Keratinocyte (primary cell): ENCODE data around the gene PAN3. TPM values are rescaled to one million over a fixed set of nuclear protein-coding genes. Genes with fewer than 3 reads are reported as not detected.

ENCODE experiments used
- DNase-seq: peaks from one replicate; pipeline ENCODE4 v3.0.0-alpha.2; 2011; ENCODE audit warnings: low read depth, missing footprints, low spot score
- FAIRE-seq: peaks from 2 replicates; lab custom pipeline; 2011; peaks lifted over from hg19 to GRCh38; lab: Jason Lieb, UNC
- H2AFZ ChIP-seq: 2 replicates; pipeline ENCODE4 v1.6.0; 2012; ENCODE audit warnings: low read length, control low read depth, inconsistent platforms; ENCODE audit not compliant: control insufficient read depth
- H3K27ac ChIP-seq: 2 replicates; pipeline ENCODE4 v1.5.1; 2011; ENCODE audit warnings: low read length; ENCODE audit not compliant: control insufficient read depth, insufficient read depth
- H3K27me3 ChIP-seq: 3 replicates; pipeline ENCODE4 v1.6.0; 2011; ENCODE audit warnings: low read length; ENCODE audit not compliant: control insufficient read depth, insufficient read depth; ENCODE audit errors: extremely low read depth
- H3K36me3 ChIP-seq, 2 experiments: 2 replicates in 1 of 2; 3 replicates in 1 of 2; pipeline ENCODE4 v1.5.1; 2011; ENCODE audit warnings: low read length in 2 of 2, mild to moderate bottlenecking in 1 of 2; ENCODE audit not compliant: control insufficient read depth in 2 of 2, insufficient read depth in 2 of 2; ENCODE audit errors: extremely low read depth in 1 of 2
- H3K4me1 ChIP-seq: 3 replicates; pipeline ENCODE4 v1.5.1; 2011; ENCODE audit warnings: low read length; ENCODE audit not compliant: control insufficient read depth, insufficient read depth; ENCODE audit errors: extremely low read depth
- H3K4me2 ChIP-seq: 3 replicates; pipeline ENCODE4 v1.6.0; 2011; ENCODE audit warnings: low read depth, low read length; ENCODE audit not compliant: control insufficient read depth, insufficient read depth; ENCODE audit errors: extremely low read depth
- H3K4me3 ChIP-seq, 3 experiments: fragments of 200-600 bp in 1 of 3; sonication (generic) in 1 of 3; 2 replicates in 2 of 3; 3 replicates in 1 of 3; pipeline ENCODE4 v1.5.1; 2011 to 2016; ENCODE audit warnings: low read length in 3 of 3, mild to moderate bottlenecking in 3 of 3, control low read depth in 2 of 3, inconsistent platforms in 1 of 3, low read depth in 1 of 3, mixed read lengths in 1 of 3, mixed run types in 1 of 3, moderate library complexity in 1 of 3; ENCODE audit not compliant: control insufficient read depth in 2 of 3, insufficient read depth in 2 of 3; ENCODE audit errors: extremely low read depth in 1 of 3
- H3K79me2 ChIP-seq: 2 replicates; pipeline ENCODE4 v1.6.0; 2012; ENCODE audit warnings: low read length; ENCODE audit not compliant: control insufficient read depth, insufficient read depth
- H3K9ac ChIP-seq: 3 replicates; pipeline ENCODE4 v1.6.0; 2011; ENCODE audit warnings: low read length; ENCODE audit not compliant: control insufficient read depth, insufficient read depth; ENCODE audit errors: extremely low read depth
- H3K9me1 ChIP-seq: 3 replicates; pipeline ENCODE4 v1.6.0; 2011; ENCODE audit warnings: low read length; ENCODE audit not compliant: control insufficient read depth, insufficient read depth; ENCODE audit errors: extremely low read depth
- H3K9me3 ChIP-seq: 2 replicates; pipeline ENCODE4 v1.5.1; 2012; ENCODE audit warnings: low read depth, low read length; ENCODE audit not compliant: control insufficient read depth
- H4K20me1 ChIP-seq: 3 replicates; pipeline ENCODE4 v1.6.0; 2011; ENCODE audit warnings: low read length; ENCODE audit not compliant: control insufficient read depth, insufficient read depth; ENCODE audit errors: extremely low read depth
- EZH2 ChIP-seq: IDR thresholded peaks from one replicate; pipeline ENCODE4 v1.6.1; 2012; ENCODE audit warnings: inconsistent platforms, mild to moderate bottlenecking, low read length, moderate library complexity
- dilution Hi-C: fragments of 300-500 bp; cut with MboI; formaldehyde crosslinking; loops from one replicate; pipeline ENCODE4 v1.7.0; 2020; ENCODE audit warnings: low sequenced_read_pairs; ENCODE audit not compliant: extremely low pct_ligation_motif_present
- polyA plus RNA-seq, 5 experiments: library from polyadenylated mRNA; depleted of rRNA in 3 of 5; stranded (reverse) in 3 of 5; stranded (forward) in 1 of 5; unstranded in 1 of 5; fragments of >200 nt; gene quantifications; 1 replicate in 1 of 5; 2 replicates in 3 of 5; 3 replicates in 1 of 5; pipeline versions ENCODE4 v1.2.1 to v1.2.3, GENCODE V29; 2011 to 2012; ENCODE audit warnings: missing spikeins in 2 of 5, low read depth in 1 of 5, low replicate concordance in 1 of 5
- TF ChIP-seq, protein P1 (sequence below), 3 experiments: IDR thresholded peaks in 1 of 3; conservative IDR thresholded peaks in 1 of 3; optimal IDR thresholded peaks in 1 of 3; 2 replicates in 2 of 3; 3 replicates in 1 of 3; pipeline versions ENCODE3 to v1.5.1; 2011; ENCODE audit warnings: low read length in 3 of 3, mild to moderate bottlenecking in 3 of 3, moderate library complexity in 2 of 3, control low read depth in 1 of 3, inconsistent platforms in 1 of 3; ENCODE audit not compliant: insufficient read depth in 2 of 3; ENCODE audit errors: extremely low read depth in 1 of 3

PAN3 gene
- polyA plus RNA-seq, 1 donor (not counting 4 experiments of a cell fraction or from before 2014, with no cell fraction given), result 16.8 TPM

DNA sequence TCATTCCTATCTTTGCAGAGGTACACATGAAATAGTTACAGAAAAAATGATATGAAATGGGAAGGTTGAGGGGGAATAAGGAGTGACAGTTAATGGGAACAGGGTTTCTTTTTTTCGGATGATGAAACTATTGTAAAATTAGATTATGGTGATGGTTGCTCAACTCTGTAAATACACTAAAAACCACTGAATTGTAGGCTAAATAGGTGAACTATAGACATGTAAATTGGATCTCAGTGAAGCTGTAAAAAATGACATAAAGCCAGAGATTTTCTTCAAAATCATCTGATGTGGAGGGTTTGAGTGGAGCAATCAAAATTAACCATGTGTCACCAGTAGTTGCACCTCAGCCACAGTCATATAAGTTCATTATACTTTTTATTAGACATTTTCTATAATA is 31.4 kb upstream of the PAN3 start:
- Histone ChIP-seq H3K27ac (no peak overlapping the region), H3K27me3 (peaks cover 4% of the 10 kb centered on the region), H3K9me3 (no peaks in the 10 kb centered on the region), H3K4me2 (no peak overlapping the region), H3K36me3 (no peaks in the 10 kb centered on the region), H3K9ac (no peak overlapping the region), H3K4me3 (no peak overlapping the region), H2AFZ (no peak overlapping the region), H3K79me2 (no peaks in the 10 kb centered on the region), H4K20me1 (no peaks in the 10 kb centered on the region), H3K9me1 (no peaks in the 10 kb centered on the region), H3K4me1 (no peaks in the 10 kb centered on the region)
- TF ChIP-seq EZH2, result no peak
- TF ChIP-seq, protein P1, sequence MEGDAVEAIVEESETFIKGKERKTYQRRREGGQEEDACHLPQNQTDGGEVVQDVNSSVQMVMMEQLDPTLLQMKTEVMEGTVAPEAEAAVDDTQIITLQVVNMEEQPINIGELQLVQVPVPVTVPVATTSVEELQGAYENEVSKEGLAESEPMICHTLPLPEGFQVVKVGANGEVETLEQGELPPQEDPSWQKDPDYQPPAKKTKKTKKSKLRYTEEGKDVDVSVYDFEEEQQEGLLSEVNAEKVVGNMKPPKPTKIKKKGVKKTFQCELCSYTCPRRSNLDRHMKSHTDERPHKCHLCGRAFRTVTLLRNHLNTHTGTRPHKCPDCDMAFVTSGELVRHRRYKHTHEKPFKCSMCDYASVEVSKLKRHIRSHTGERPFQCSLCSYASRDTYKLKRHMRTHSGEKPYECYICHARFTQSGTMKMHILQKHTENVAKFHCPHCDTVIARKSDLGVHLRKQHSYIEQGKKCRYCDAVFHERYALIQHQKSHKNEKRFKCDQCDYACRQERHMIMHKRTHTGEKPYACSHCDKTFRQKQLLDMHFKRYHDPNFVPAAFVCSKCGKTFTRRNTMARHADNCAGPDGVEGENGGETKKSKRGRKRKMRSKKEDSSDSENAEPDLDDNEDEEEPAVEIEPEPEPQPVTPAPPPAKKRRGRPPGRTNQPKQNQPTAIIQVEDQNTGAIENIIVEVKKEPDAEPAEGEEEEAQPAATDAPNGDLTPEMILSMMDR (optimal IDR thresholded peaks at IDR 0.05 in 1 of 3, IDR thresholded peaks at IDR 0.05 in 1 of 3, conservative IDR thresholded peaks at IDR 0.05 in 1 of 3; ENCODE audit: extremely low read depth in 1 of 3, insufficient read depth in 2 of 3, low read length in 3 of 3), result no peak
- FAIRE-seq (no peak), DNase-seq (no peak)
- dilution Hi-C loops, result no loop called here

DNA sequence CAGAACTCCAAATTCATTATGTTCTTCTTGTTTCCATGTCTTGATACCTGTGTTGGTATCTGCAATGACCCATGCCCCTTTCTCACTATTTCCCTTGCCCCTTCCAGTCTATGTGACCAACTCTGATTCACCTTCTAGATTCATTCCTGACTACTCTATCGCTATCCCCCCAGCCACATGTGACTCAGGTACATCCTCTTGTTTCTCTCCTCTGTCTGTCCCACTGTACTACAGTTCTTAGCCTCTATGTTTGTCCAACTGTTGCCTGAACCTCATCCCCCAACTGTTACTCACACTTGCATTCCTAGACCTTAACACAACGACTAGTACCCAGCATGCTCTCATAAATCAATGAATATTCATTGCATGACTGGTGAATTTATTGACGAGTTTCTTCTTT is 27.9 kb upstream of the PAN3 start:
- Histone ChIP-seq H3K36me3 (no peaks in the 10 kb centered on the region), H3K4me2 (no peak overlapping the region), H3K27ac (no peak overlapping the region), H3K9me1 (no peaks in the 10 kb centered on the region), H3K4me1 (no peaks in the 10 kb centered on the region), H3K79me2 (no peaks in the 10 kb centered on the region), H3K27me3 (no peaks in the 10 kb centered on the region), H4K20me1 (no peaks in the 10 kb centered on the region), H3K4me3 (no peak overlapping the region), H3K9ac (no peak overlapping the region), H3K9me3 (no peaks in the 10 kb centered on the region), H2AFZ (no peak overlapping the region)
- dilution Hi-C loops, result no loop called here
- FAIRE-seq, result no peak
- no peak for DNase-seq
- TF ChIP-seq, protein P1 (optimal IDR thresholded peaks at IDR 0.05 in 1 of 3, IDR thresholded peaks at IDR 0.05 in 1 of 3, conservative IDR thresholded peaks at IDR 0.05 in 1 of 3; ENCODE audit: extremely low read depth in 1 of 3, insufficient read depth in 2 of 3, low read length in 3 of 3), result no peak
- no peak for TF ChIP-seq EZH2
